ENCODE measurements around the gene MTHFD1L.

The MTHFD1L gene

GRCh38 chr6:151128763-151129370 is 263.4 kb downstream of the MTHFD1L start:
- Histone ChIP-seq H3K4me3 (ENCODE audit: low read depth, low read length) (no peak overlapping the region), H3K9me3 (no peaks in the 10 kb centered on the region), H3K27me3 (no peaks in the 10 kb centered on the region), H3K4me1 (no peaks in the 10 kb centered on the region), H3K36me3 (no peaks in the 10 kb centered on the region)
- TF ChIP-seq CTCF (IDR thresholded peaks at IDR 0.05; ENCODE audit: low read depth, low read length), result no peak
- DNase-seq, result no peak

- TF ChIP-seq CTCF (IDR thresholded peaks at IDR 0.05; ENCODE audit: low read depth, low read length), result no peak
- Histone ChIP-seq H3K36me3 (no peaks in the 10 kb centered on the region), H3K4me3 (ENCODE audit: low read depth, low read length) (no peak overlapping the region)
Observed at GRCh38 chr6:151130329-151130728, 264.8 kb downstream of the MTHFD1L start.

GRCh38 chr6:151131324-151132007 is 266.0 kb downstream of the MTHFD1L start:
- Histone ChIP-seq H3K4me3 (ENCODE audit: low read depth, low read length) (no peak overlapping the region), H3K4me1 (no peaks in the 10 kb centered on the region), H3K36me3 (no peaks in the 10 kb centered on the region), H3K9me3 (no peaks in the 10 kb centered on the region; the same call in 1 of the 2 replicates), H3K27me3 (no peaks in the 10 kb centered on the region)
- no peak for DNase-seq
- no peak for TF ChIP-seq CTCF (IDR thresholded peaks at IDR 0.05; ENCODE audit: low read depth, low read length)

More at GRCh38 chr6:151130329-151130728, 264.8 kb downstream of the MTHFD1L start:
- Histone ChIP-seq H3K4me1 (no peaks in the 10 kb centered on the region), H3K27me3 (no peaks in the 10 kb centered on the region), H3K9me3 (no peaks in the 10 kb centered on the region; the same call in 1 of the 2 replicates)
- no peak for DNase-seq

- no peaks in the 10 kb centered on the region for H3K4me1 ChIP-seq
- no peaks in the 10 kb centered on the region for H3K36me3 ChIP-seq
- H3K27me3 ChIP-seq, result no peaks in the 10 kb centered on the region
- no peak overlapping the region for H3K4me3 ChIP-seq (ENCODE audit: low read depth, low read length)
- H3K9me3 ChIP-seq, result no peaks in the 10 kb centered on the region; the same call in 1 of the 2 replicates
- no peak for TF ChIP-seq CTCF (IDR thresholded peaks at IDR 0.05; ENCODE audit: low read depth, low read length)
- DNase-seq, result no peak
Observed at GRCh38 chr6:151136141-151136755, 270.7 kb downstream of the MTHFD1L start.

- H3K36me3 ChIP-seq, result no peaks in the 10 kb centered on the region
- no peaks in the 10 kb centered on the region; the same call in 1 of the 2 replicates for H3K9me3 ChIP-seq
- no peaks in the 10 kb centered on the region for H3K4me1 ChIP-seq
- no peaks in the 10 kb centered on the region for H3K27me3 ChIP-seq
- no peak for TF ChIP-seq CTCF (IDR thresholded peaks at IDR 0.05; ENCODE audit: low read depth, low read length)
- no peak overlapping the region for H3K4me3 ChIP-seq (ENCODE audit: low read depth, low read length)
- DNase-seq, result no peak
Observed at GRCh38 chr6:151137542-151137941, 272.0 kb downstream of the MTHFD1L start.

- no peaks in the 10 kb centered on the region for H3K27me3 ChIP-seq
- H3K9me3 ChIP-seq, result no peaks in the 10 kb centered on the region; the same call in 1 of the 2 replicates
- H3K4me3 ChIP-seq (ENCODE audit: low read depth, low read length), result no peak overlapping the region
- no peak for TF ChIP-seq CTCF (IDR thresholded peaks at IDR 0.05; ENCODE audit: low read depth, low read length)
- H3K36me3 ChIP-seq, result no peaks in the 10 kb centered on the region
- no peak for DNase-seq
- no peaks in the 10 kb centered on the region for H3K4me1 ChIP-seq
Observed at GRCh38 chr6:151139524-151139923, 274.0 kb downstream of the MTHFD1L start.
